HepG2 (cell line): ENCODE measurements around the gene SLC25A22. TPM values are rescaled to one million over a fixed set of nuclear protein-coding genes. Genes with fewer than 3 reads are reported as not detected.

Experiments
- ATF1 ChIP-seq: IDR thresholded peaks from 2 replicates; pipeline ENCODE4 v1.6.1; 2016; ENCODE audit warnings: mild to moderate bottlenecking, control low read depth
- FOXC1 ChIP-seq: sonication (generic); formaldehyde crosslinking; IDR thresholded peaks from 2 replicates; pipeline ENCODE4 v1.8.0; 2022; ENCODE audit warnings: mild to moderate bottlenecking, missing genetic modification reagents, borderline replicate concordance
- GFI1 ChIP-seq: sonication (generic); formaldehyde crosslinking; IDR thresholded peaks from 2 replicates; pipeline ENCODE4 v1.5.0; 2020; ENCODE audit warnings: missing genetic modification reagents, mild to moderate bottlenecking, borderline replicate concordance
- GZF1 ChIP-seq: sonication (generic); formaldehyde crosslinking; IDR thresholded peaks from 2 replicates; pipeline ENCODE4 v1.5.1; 2020; ENCODE audit warnings: mild to moderate bottlenecking, missing genetic modification reagents
- RAD51 ChIP-seq: fragments of 450-650 bp; IDR thresholded peaks from 2 replicates; pipeline ENCODE4 v1.6.1; 2016; ENCODE audit warnings: borderline replicate concordance
- SPEN ChIP-seq: sonication (generic); formaldehyde crosslinking; IDR thresholded peaks from 2 replicates; pipeline ENCODE4 v1.5.1; 2020; ENCODE audit warnings: low read depth, mild to moderate bottlenecking, missing genetic modification reagents
- YEATS4 ChIP-seq: sonication (generic); formaldehyde crosslinking; IDR thresholded peaks from 2 replicates; pipeline ENCODE4 v1.4.0; 2020; ENCODE audit warnings: missing genetic modification reagents, borderline replicate concordance
- ZMYM2 ChIP-seq: sonication (generic); formaldehyde crosslinking; IDR thresholded peaks from 2 replicates; pipeline ENCODE4 v1.8.0; 2022; ENCODE audit warnings: mild to moderate bottlenecking, missing genetic modification reagents
- ZNF567 ChIP-seq: sonication (generic); formaldehyde crosslinking; IDR thresholded peaks from 2 replicates; pipeline ENCODE4 v1.8.1; 2023; ENCODE audit warnings: mild to moderate bottlenecking, missing genetic modification reagents, borderline replicate concordance
- ZNF652 ChIP-seq: IDR thresholded peaks from 2 replicates; pipeline ENCODE4 v1.6.1; 2016; ENCODE audit warnings: low read depth, borderline replicate concordance
- polyA plus RNA-seq, 8 experiments: library from polyadenylated mRNA; depleted of rRNA in 3 of 8; stranded (reverse) in 7 of 8; unstranded in 1 of 8; fragments of >200 nt; fragmentation: Illumina TruSeq in 4 of 8; extraction: Trizol in 4 of 8; gene quantifications; 2 replicates each; pipeline versions ENCODE4 v1.2.1 to v1.2.3, GENCODE V29; 2011 to 2016; ENCODE audit warnings: low read depth in 4 of 8, missing spikeins in 1 of 8, mixed read lengths in 1 of 8; ENCODE audit not compliant: insufficient read depth in 1 of 8
- total RNA-seq, 5 experiments: library from RNA; depleted of rRNA; stranded (reverse); fragments of >200 nt; fragmentation: Illumina TruSeq; extraction: Trizol; gene quantifications; 2 replicates each; pipeline ENCODE4 v1.2.3, GENCODE V29; 2016; ENCODE audit warnings: low read depth in 1 of 5
- TF ChIP-seq, protein P1 (sequence below): IDR thresholded peaks from 2 replicates; pipeline ENCODE4 v1.6.1; 2016; ENCODE audit warnings: missing genetic modification reagents, missing compliant biosample characterization
- TF ChIP-seq, protein P2 (sequence below): sonication (generic); formaldehyde crosslinking; IDR thresholded peaks from 2 replicates; pipeline ENCODE4 v1.5.0; 2020; ENCODE audit warnings: missing genetic modification reagents
- TF ChIP-seq, protein P3 (sequence below): IDR thresholded peaks from 2 replicates; pipeline ENCODE4 v1.6.1; 2016; ENCODE audit warnings: mild to moderate bottlenecking, missing biosample characterization, missing genetic modification reagents
- TF ChIP-seq, protein P4 (sequence below): sonication (generic); formaldehyde crosslinking; IDR thresholded peaks from 2 replicates; pipeline ENCODE4 v1.5.0; 2020; ENCODE audit warnings: missing genetic modification reagents, mild to moderate bottlenecking, borderline replicate concordance
- TF ChIP-seq, protein P5 (sequence below): sonication (generic); formaldehyde crosslinking; IDR thresholded peaks from 2 replicates; pipeline ENCODE4 v1.5.0; 2020; ENCODE audit warnings: mild to moderate bottlenecking, missing genetic modification reagents
- TF ChIP-seq, protein P6 (sequence below): sonication (generic); formaldehyde crosslinking; IDR thresholded peaks from 2 replicates; pipeline ENCODE4 v1.5.1; 2020; ENCODE audit warnings: mild to moderate bottlenecking, missing genetic modification reagents, borderline replicate concordance
- TF ChIP-seq, protein P7 (sequence below): IDR thresholded peaks from 2 replicates; pipeline ENCODE4 v1.6.1; 2016; ENCODE audit warnings: mild to moderate bottlenecking

SLC25A22 gene
- total and polyA plus RNA-seq, 2 of the 13 experiments (the other 11 are each of a cell fraction or from before 2014, with no cell fraction given), result 12.4 to 19.2 TPM

DNA sequence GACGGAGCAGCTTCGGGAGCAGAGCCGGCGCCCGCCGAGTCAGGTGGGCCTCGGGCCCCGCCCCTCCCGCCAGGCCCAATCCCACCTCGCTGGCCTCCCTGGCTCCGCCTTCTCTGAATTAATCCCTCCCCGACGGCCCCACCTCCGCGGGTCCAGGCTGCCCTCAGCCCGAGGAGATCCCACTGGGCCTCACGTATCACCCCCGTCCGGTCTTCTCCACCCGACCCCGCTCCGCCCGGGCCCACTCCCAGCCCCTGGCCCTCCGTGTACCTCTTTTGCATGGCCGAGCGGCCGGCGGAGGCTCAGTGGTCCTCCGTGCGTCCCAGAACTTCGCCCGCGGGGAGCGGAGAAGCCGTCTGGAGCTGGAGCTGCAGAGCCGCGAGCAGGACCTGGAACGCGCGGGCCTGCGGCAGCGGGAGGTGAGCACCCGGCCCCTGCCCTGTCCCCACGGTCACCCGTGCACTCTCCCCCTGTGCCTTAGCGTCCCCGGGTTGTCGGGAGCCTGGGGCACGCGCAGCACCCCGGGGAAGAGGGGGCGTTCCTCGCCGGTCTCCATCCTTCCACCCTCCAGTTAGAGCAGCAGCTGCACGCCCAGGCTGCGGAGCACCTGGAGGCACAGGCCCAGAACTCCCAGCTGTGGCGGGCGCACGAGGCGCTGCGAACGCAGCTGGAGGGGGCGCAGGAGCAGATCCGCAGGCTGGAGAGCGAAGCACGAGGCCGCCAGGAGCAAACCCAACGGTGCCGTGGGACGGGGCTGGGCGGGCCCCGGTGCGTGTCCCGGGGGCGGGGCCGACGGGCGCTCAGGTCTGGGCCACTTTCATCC lies 32.4 kb upstream of the SLC25A22 start (continued):
- TF ChIP-seq GFI1 (CRISPR knock-in tag) (no peak), ZNF652 (CRISPR knock-in tag) (no peak), YEATS4 (CRISPR knock-in tag) (no peak), ZNF567 (CRISPR knock-in tag) (no peak), GZF1 (CRISPR knock-in tag) (0 out of 2 replicates have a peak, but pooled peaks have one; percentile 39), ZMYM2 (CRISPR knock-in tag) (peak; percentile 59; the same call in 1 of the 2 replicates), SPEN (peak; percentile 44; the same call in 1 of the 2 replicates), ATF1 (no peak), FOXC1 (0 out of 2 replicates have a peak, but pooled peaks have one; percentile 22), RAD51 (no peak)
- TF ChIP-seq, protein P1, sequence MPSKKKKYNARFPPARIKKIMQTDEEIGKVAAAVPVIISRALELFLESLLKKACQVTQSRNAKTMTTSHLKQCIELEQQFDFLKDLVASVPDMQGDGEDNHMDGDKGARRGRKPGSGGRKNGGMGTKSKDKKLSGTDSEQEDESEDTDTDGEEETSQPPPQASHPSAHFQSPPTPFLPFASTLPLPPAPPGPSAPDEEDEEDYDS (CRISPR knock-in tag), result peak; percentile 85
- TF ChIP-seq, protein P2, sequence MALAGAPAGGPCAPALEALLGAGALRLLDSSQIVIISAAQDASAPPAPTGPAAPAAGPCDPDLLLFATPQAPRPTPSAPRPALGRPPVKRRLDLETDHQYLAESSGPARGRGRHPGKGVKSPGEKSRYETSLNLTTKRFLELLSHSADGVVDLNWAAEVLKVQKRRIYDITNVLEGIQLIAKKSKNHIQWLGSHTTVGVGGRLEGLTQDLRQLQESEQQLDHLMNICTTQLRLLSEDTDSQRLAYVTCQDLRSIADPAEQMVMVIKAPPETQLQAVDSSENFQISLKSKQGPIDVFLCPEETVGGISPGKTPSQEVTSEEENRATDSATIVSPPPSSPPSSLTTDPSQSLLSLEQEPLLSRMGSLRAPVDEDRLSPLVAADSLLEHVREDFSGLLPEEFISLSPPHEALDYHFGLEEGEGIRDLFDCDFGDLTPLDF, result no peak
- TF ChIP-seq, protein P3, sequence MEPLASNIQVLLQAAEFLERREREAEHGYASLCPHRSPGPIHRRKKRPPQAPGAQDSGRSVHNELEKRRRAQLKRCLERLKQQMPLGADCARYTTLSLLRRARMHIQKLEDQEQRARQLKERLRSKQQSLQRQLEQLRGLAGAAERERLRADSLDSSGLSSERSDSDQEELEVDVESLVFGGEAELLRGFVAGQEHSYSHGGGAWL (CRISPR knock-in tag), result peak; percentile 47; the same call in 1 of the 2 replicates
- TF ChIP-seq, protein P4, sequence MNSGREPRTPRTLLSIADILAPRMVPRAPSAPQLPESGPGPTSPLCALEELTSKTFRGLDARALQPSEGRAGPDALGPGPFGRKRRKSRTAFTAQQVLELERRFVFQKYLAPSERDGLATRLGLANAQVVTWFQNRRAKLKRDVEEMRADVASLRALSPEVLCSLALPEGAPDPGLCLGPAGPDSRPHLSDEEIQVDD (CRISPR knock-in tag), result no peak; the same call in 1 of the 2 replicates
- TF ChIP-seq, protein P5, sequence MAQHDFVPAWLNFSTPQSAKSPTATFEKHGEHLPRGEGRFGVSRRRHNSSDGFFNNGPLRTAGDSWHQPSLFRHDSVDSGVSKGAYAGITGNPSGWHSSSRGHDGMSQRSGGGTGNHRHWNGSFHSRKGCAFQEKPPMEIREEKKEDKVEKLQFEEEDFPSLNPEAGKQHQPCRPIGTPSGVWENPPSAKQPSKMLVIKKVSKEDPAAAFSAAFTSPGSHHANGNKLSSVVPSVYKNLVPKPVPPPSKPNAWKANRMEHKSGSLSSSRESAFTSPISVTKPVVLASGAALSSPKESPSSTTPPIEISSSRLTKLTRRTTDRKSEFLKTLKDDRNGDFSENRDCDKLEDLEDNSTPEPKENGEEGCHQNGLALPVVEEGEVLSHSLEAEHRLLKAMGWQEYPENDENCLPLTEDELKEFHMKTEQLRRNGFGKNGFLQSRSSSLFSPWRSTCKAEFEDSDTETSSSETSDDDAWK (CRISPR knock-in tag), result no peak
- TF ChIP-seq, protein P6, sequence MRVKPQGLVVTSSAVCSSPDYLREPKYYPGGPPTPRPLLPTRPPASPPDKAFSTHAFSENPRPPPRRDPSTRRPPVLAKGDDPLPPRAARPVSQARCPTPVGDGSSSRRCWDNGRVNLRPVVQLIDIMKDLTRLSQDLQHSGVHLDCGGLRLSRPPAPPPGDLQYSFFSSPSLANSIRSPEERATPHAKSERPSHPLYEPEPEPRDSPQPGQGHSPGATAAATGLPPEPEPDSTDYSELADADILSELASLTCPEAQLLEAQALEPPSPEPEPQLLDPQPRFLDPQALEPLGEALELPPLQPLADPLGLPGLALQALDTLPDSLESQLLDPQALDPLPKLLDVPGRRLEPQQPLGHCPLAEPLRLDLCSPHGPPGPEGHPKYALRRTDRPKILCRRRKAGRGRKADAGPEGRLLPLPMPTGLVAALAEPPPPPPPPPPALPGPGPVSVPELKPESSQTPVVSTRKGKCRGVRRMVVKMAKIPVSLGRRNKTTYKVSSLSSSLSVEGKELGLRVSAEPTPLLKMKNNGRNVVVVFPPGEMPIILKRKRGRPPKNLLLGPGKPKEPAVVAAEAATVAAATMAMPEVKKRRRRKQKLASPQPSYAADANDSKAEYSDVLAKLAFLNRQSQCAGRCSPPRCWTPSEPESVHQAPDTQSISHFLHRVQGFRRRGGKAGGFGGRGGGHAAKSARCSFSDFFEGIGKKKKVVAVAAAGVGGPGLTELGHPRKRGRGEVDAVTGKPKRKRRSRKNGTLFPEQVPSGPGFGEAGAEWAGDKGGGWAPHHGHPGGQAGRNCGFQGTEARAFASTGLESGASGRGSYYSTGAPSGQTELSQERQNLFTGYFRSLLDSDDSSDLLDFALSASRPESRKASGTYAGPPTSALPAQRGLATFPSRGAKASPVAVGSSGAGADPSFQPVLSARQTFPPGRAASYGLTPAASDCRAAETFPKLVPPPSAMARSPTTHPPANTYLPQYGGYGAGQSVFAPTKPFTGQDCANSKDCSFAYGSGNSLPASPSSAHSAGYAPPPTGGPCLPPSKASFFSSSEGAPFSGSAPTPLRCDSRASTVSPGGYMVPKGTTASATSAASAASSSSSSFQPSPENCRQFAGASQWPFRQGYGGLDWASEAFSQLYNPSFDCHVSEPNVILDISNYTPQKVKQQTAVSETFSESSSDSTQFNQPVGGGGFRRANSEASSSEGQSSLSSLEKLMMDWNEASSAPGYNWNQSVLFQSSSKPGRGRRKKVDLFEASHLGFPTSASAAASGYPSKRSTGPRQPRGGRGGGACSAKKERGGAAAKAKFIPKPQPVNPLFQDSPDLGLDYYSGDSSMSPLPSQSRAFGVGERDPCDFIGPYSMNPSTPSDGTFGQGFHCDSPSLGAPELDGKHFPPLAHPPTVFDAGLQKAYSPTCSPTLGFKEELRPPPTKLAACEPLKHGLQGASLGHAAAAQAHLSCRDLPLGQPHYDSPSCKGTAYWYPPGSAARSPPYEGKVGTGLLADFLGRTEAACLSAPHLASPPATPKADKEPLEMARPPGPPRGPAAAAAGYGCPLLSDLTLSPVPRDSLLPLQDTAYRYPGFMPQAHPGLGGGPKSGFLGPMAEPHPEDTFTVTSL (CRISPR knock-in tag), result 0 out of 2 replicates have a peak, but pooled peaks have one; percentile 16
- TF ChIP-seq, protein P7, sequence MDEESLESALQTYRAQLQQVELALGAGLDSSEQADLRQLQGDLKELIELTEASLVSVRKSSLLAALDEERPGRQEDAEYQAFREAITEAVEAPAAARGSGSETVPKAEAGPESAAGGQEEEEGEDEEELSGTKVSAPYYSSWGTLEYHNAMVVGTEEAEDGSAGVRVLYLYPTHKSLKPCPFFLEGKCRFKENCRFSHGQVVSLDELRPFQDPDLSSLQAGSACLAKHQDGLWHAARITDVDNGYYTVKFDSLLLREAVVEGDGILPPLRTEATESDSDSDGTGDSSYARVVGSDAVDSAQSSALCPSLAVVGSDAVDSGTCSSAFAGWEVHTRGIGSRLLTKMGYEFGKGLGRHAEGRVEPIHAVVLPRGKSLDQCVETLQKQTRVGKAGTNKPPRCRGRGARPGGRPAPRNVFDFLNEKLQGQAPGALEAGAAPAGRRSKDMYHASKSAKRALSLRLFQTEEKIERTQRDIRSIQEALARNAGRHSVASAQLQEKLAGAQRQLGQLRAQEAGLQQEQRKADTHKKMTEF (CRISPR knock-in tag), result peak; percentile 44; the same call in 1 of the 2 replicates
